GM18858 (cell line): ENCODE measurements around the gene UNC13A.
"Not testable (repeated sequence)": the region's sequence is repeated elsewhere in the genome, so short reads cannot be mapped to it uniquely, and the experiment has no call there.

Experiments used
- ATAC-seq: cut with Tn5 transposase; IDR thresholded peaks from one replicate; pipeline ENCODE4 v1.9.1; 2021; ENCODE audit not compliant: unreplicated experiment

The UNC13A gene

GRCh38 chr19:17576758-17577456 is 111.2 kb downstream of the UNC13A start:
- ATAC-seq: no peak

GRCh38 chr19:17575871-17576757 is 112.0 kb downstream of the UNC13A start:
- no peak for ATAC-seq

DNA sequence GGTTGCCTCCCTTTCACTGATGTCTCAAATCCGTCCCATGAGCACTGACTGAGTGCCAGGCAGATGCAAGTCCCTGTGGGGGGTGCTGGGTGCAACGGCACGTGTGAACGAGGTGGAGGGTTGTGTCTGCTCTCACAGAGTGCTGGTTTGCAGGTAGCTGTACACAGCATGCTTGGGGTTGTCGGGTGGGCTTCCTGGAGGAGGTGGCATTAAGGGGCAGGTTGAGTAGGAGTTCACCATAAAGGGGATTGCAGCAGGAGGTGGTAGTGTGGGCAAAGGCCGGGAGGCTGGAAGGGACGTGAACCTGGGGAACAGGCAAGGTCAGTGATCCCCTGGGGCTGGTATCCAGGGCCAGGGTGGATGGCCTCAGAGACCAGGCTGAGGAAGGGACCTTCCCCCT is 115.5 kb downstream of the UNC13A start:
- no peak for ATAC-seq

GRCh38 chr19:17570791-17571190 is 117.4 kb downstream of the UNC13A start:
- no peak for ATAC-seq

DNA sequence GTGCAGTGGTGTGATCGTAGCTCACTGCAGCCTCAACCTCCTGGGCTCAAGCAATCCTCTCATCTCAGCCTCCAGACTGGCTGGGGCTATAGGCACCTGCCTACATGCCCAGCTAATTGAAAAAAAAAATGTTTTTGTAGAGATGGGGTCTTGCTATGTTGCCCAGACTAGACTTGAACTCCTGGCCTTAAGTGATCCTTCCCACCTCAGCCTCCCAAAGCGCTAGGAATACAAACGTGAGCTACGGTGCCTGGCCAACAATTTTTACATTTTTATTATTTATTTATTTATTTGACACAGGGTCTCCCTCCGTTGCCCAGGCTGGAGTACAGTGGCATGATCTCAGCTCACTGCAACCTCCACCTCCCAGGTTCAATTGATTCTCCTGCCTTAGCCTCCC is 117.9 kb downstream of the UNC13A start:
- not testable (repeated sequence) for ATAC-seq

GRCh38 chr19:17567940-17568339 is 120.2 kb downstream of the UNC13A start:
- no peak for ATAC-seq

DNA sequence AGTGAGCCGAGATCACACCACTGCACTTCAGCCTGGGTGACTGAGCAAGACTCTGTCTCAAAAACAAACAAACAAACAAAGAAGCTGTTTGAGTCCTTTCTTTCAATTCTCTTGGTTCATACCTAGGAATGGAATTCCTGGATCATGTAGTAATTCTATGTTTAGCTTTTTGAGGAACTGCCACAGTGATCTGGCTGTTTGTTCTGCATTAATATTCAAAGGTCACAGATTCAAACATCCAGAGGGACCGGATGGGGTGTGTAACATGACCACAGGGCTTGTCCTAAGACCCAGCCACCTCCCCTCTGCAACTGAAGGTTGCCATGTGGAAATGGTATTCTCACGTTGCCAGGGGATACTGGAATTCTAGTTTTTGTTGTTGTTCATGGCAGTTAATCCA is 122.5 kb downstream of the UNC13A start:
- ATAC-seq: no peak

DNA sequence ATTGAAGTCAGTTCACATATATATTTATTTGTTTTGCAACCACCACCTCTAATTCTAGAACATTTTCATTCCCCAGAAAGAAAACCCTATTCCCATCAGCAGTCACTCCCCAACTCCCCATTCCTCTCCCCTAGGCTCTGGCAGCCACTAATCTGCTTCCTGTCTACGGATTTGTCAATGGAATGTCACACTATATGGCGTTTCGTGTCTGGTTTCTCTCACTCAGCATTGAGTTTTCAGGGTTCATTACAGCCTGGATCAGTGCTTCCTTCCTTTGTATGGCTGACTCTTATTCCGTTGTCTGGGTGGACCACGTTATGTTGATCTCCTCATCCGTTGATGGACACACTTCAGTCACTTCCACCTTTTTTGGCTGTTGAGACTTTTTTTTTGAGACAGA is 123.4 kb downstream of the UNC13A start:
- no peak for ATAC-seq

- no peak for ATAC-seq
These were observed 125.6 kb downstream of the UNC13A start for GRCh38 chr19:17562561-17562960.

- ATAC-seq: no peak
These were observed 126.1 kb downstream of the UNC13A start for GRCh38 chr19:17562097-17562496.

DNA sequence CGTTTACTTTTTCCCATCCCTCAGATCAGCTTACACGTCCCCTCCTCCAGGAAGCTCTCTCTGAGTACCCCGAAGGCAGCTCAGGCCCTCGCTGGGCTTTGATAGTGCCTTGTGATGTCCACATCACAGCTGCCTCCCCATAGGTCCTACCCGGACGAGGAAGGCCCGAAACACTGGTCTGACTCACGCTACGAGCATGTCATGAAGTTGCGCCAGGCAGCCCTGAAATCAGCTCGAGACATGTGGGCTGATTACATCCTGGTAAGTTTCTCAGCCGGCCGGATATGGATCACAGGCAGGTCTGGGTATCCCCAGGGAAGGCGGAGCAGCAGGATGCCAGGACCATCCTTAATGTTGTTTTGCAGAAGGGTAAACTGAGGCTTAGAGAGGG is 128.0 kb downstream of the UNC13A start:
- no peak for ATAC-seq

GRCh38 chr19:17557466-17557865 is 130.7 kb downstream of the UNC13A start:
- no peak for ATAC-seq

GRCh38 chr19:17556995-17557394 is 131.2 kb downstream of the UNC13A start:
- ATAC-seq: no peak

- ATAC-seq: no peak
These were observed 132.0 kb downstream of the UNC13A start for GRCh38 chr19:17555929-17556813.

DNA sequence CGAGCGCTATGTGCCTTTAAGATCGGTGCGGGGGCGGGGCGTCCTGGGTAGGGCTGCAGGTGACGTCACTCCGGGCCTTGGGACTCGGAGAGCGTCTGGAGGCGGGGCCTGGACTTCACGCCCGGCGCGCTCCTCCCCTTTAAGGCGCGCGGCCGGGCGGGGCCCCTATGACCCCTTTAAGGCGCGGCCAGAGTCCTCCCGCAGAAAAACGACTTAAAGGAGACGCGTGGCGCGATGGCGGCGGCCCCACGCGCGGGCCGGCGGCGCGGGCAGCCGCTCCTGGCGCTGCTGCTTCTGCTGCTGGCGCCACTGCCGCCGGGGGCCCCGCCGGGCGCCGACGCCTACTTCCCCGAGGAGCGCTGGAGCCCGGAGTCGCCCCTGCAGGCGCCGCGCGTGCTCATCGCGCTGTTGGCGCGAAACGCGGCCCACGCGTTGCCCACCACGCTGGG is 132.7 kb downstream of the UNC13A start, which contains the start of gene COLGALT1:
TSS of gene COLGALT1 (plus strand) at position 170 of the 449 bp plus-strand sequence. CDS start at position 235, 65 bp downstream.
- peak; percentile 63 for ATAC-seq

GRCh38 chr19:17554968-17555479 is 133.1 kb downstream of the UNC13A start:
- peak; percentile 21 for ATAC-seq

GRCh38 chr19:17553256-17553655 is 134.9 kb downstream of the UNC13A start:
- ATAC-seq: no peak

DNA sequence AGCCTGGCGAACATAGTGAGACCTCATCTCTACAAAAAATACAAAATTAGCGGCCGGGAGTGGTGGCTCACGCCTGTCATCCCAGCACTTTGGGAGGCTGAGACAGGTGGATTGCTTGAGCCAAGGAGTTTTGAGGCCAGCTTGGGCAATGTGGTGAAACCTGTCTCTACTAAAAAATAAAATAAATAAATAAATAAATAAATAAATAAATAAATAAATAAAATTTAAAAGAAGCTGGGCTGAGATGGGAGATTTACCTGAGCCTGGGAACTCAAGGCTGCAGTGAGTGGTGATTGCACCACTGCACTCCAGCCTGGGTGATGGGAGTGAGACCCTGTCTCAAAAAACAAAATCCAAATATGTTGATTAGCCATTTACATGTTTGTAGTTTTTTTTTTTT is 135.4 kb downstream of the UNC13A start:
- not testable (repeated sequence) for ATAC-seq
